Endothelial cell (in vitro differentiated cells): Measurements from ENCODE around the gene TM2D3. TPM values are rescaled to one million over a fixed set of nuclear protein-coding genes. Genes with fewer than 3 reads are reported as not detected.

ENCODE experiments used
- DNase-seq: peaks from one replicate; pipeline ENCODE4 v3.0.0; 2021; ENCODE audit warnings: low spot score
- H3K27ac Mint-ChIP-seq: one replicate; pipeline ENCODE4 v1.8.0; 2021; ENCODE audit warnings: mixed read lengths, inconsistent platforms; ENCODE audit not compliant: unreplicated experiment
- H3K27me3 Mint-ChIP-seq: one replicate; pipeline ENCODE4 v1.8.0; 2021; ENCODE audit warnings: mild to moderate bottlenecking, moderate library complexity, mixed read lengths, inconsistent platforms; ENCODE audit not compliant: unreplicated experiment
- H3K36me3 Mint-ChIP-seq: one replicate; pipeline ENCODE4 v1.8.0; 2021; ENCODE audit warnings: mild to moderate bottlenecking, low read depth, mixed read lengths, inconsistent platforms; ENCODE audit not compliant: unreplicated experiment
- H3K4me1 Mint-ChIP-seq: one replicate; pipeline ENCODE4 v1.8.0; 2021; ENCODE audit warnings: mild to moderate bottlenecking, mixed read lengths, inconsistent platforms; ENCODE audit not compliant: unreplicated experiment
- H3K4me3 Mint-ChIP-seq: one replicate; pipeline ENCODE4 v1.8.0; 2021; ENCODE audit warnings: mild to moderate bottlenecking, mixed read lengths, inconsistent platforms; ENCODE audit not compliant: unreplicated experiment
- H3K9me3 Mint-ChIP-seq: one replicate; pipeline ENCODE4 v1.8.0; 2021; ENCODE audit warnings: mixed read lengths, inconsistent platforms; ENCODE audit not compliant: unreplicated experiment
- total RNA-seq: library from RNA; stranded (reverse); fragmentation: NEBNext Ultra II Directional; extraction: Animal tissue kit (Norgen Biotek cat#: 25700); gene quantifications from one replicate; pipeline ENCODE4 v1.2.1, GENCODE V29; 2021; ENCODE audit not compliant: unreplicated experiment
- TF ChIP-seq, protein P1 (sequence below): fragments of 200-600 bp; sonication (generic); IDR thresholded peaks from one replicate; pipeline ENCODE4 v1.5.0; 2021; ENCODE audit warnings: antibody characterized with exemption; ENCODE audit not compliant: unreplicated experiment

TM2D3 gene
- total RNA-seq, 1 donor from 2014 or later: 37.7 TPM

GRCh38 chr15:101642361-101642760, 9.8 kb downstream of the TM2D3 start:
- H3K4me1 Mint-ChIP-seq: peaks cover 15% of the 10 kb centered on the region
- TF ChIP-seq, protein P1, sequence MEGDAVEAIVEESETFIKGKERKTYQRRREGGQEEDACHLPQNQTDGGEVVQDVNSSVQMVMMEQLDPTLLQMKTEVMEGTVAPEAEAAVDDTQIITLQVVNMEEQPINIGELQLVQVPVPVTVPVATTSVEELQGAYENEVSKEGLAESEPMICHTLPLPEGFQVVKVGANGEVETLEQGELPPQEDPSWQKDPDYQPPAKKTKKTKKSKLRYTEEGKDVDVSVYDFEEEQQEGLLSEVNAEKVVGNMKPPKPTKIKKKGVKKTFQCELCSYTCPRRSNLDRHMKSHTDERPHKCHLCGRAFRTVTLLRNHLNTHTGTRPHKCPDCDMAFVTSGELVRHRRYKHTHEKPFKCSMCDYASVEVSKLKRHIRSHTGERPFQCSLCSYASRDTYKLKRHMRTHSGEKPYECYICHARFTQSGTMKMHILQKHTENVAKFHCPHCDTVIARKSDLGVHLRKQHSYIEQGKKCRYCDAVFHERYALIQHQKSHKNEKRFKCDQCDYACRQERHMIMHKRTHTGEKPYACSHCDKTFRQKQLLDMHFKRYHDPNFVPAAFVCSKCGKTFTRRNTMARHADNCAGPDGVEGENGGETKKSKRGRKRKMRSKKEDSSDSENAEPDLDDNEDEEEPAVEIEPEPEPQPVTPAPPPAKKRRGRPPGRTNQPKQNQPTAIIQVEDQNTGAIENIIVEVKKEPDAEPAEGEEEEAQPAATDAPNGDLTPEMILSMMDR: no peak
- no peak overlapping the region for H3K4me3 Mint-ChIP-seq
- H3K9me3 Mint-ChIP-seq: no peaks in the 10 kb centered on the region
- DNase-seq: no peak
- peak overlapping the region; percentile 81 for H3K27ac Mint-ChIP-seq
- no peaks in the 10 kb centered on the region for H3K27me3 Mint-ChIP-seq
- H3K36me3 Mint-ChIP-seq: peaks cover 17% of the 10 kb centered on the region

- Mint-ChIP-seq H3K4me1 (peaks cover 15% of the 10 kb centered on the region), H3K27ac (peak overlapping the region; percentile 81), H3K27me3 (no peaks in the 10 kb centered on the region), H3K4me3 (no peak overlapping the region), H3K36me3 (peaks cover 17% of the 10 kb centered on the region), H3K9me3 (no peaks in the 10 kb centered on the region)
- TF ChIP-seq, protein P1: no peak
- DNase-seq: no peak
These were observed 10.3 kb downstream of the TM2D3 start for GRCh38 chr15:101641894-101642293.

GRCh38 chr15:101641129-101641764, 10.9 kb downstream of the TM2D3 start:
- Mint-ChIP-seq H3K36me3 (peaks cover 17% of the 10 kb centered on the region), H3K9me3 (no peaks in the 10 kb centered on the region), H3K27ac (no peak overlapping the region), H3K27me3 (no peaks in the 10 kb centered on the region), H3K4me3 (no peak overlapping the region), H3K4me1 (peaks cover 15% of the 10 kb centered on the region)
- peak; percentile 75 for DNase-seq
- TF ChIP-seq, protein P1: peak; percentile 98

GRCh38 chr15:101639667-101640066, 12.5 kb downstream of the TM2D3 start:
- Mint-ChIP-seq H3K4me3 (no peak overlapping the region), H3K4me1 (peaks cover 15% of the 10 kb centered on the region), H3K27me3 (no peaks in the 10 kb centered on the region), H3K9me3 (no peaks in the 10 kb centered on the region), H3K27ac (no peak overlapping the region), H3K36me3 (peaks cover 7% of the 10 kb centered on the region)
- DNase-seq: no peak
- TF ChIP-seq, protein P1: no peak

- H3K36me3 Mint-ChIP-seq: peaks cover 4% of the 10 kb centered on the region
- TF ChIP-seq, protein P1: no peak
- H3K27ac Mint-ChIP-seq: no peak overlapping the region
- peaks cover 15% of the 10 kb centered on the region for H3K4me1 Mint-ChIP-seq
- no peaks in the 10 kb centered on the region for H3K27me3 Mint-ChIP-seq
- no peaks in the 10 kb centered on the region for H3K9me3 Mint-ChIP-seq
- no peak for DNase-seq
- H3K4me3 Mint-ChIP-seq: no peak overlapping the region
These were observed 14.3 kb downstream of the TM2D3 start for GRCh38 chr15:101637919-101638318.
